HepG2 (cell line): ENCODE measurements around the gene SMIM41. TPM values are rescaled to one million over a fixed set of nuclear protein-coding genes. Genes with fewer than 3 reads are reported as not detected.

ENCODE experiments used
- ATAC-seq: fragments of 200-7000 bp; cut with Tn5 transposase; 3 replicates; pipeline ENCODE4 v1.9.1; 2020; ENCODE audit warnings: mild to moderate bottlenecking, moderate library complexity
- Bru-seq: library from RNA; stranded (reverse); fragments of 400-500 nt; gene quantifications from one replicate; lab custom pipeline; 2021; lab: Mats Ljungman, UMichigan
- BruChase-seq, 2 experiments: library from RNA; stranded (reverse); fragments of 400-500 nt; gene quantifications; one replicate each; lab custom pipeline; 2021; lab: Mats Ljungman, UMichigan
- BruUV-seq: library from RNA; stranded (reverse); fragments of 400-500 nt; replicated peaks from 2 replicates; lab custom pipeline; 2021; lab: Mats Ljungman, UMichigan
- CTCF ChIA-PET: fragments of 300-600 bp; formaldehyde crosslinking; extraction: SDS; loops from one replicate; lab custom pipeline; 2021; ENCODE audit warnings: low total read pairs, inconsistent platforms, low intra/inter-chr PET ratio; lab: Yijun Ruan, JAX
- POLR2A ChIA-PET: fragments of 350-600 bp; sonication (Branson Sonifier 250); formaldehyde crosslinking; loops from one replicate; lab custom pipeline; 2020; ENCODE audit warnings: antibody characterized with exemption, inconsistent platforms; lab: Yijun Ruan, JAX
- DNase-seq: peaks from one replicate; pipeline ENCODE4 v3.0.0-alpha.2; 2015; ENCODE audit warnings: low spot score
- FAIRE-seq: peaks from 3 replicates; lab custom pipeline; 2011; peaks lifted over from hg19 to GRCh38; lab: Jason Lieb, UNC
- H2AFZ ChIP-seq: one replicate; pipeline ENCODE4 v1.6.1; 2011; ENCODE audit warnings: low read length, inconsistent platforms
- H3K27ac ChIP-seq: fragments of 300-600 bp; 3 replicates; pipeline ENCODE4 v1.8.0; 2011; ENCODE audit warnings: mixed run types, mild to moderate bottlenecking, mixed read lengths, low read length, inconsistent platforms; ENCODE audit not compliant: insufficient read depth; ENCODE audit errors: extremely low read length
- H3K27me3 ChIP-seq, 2 experiments: fragments of 200-600 bp in 1 of 2; 2 replicates in 1 of 2; 3 replicates in 1 of 2; pipeline versions ENCODE4 v1.6.0 to v1.8.0; 2011; ENCODE audit warnings: low read length in 2 of 2, mild to moderate bottlenecking in 2 of 2, moderate library complexity in 2 of 2, inconsistent platforms in 1 of 2; ENCODE audit not compliant: insufficient read depth in 2 of 2, control insufficient read depth in 1 of 2
- H3K36me3 ChIP-seq, 2 experiments: fragments of 200-600 bp in 1 of 2; replicated peaks in 1 of 2; 2 replicates in 1 of 2; 3 replicates in 1 of 2; pipeline versions ENCODE4 v1.5.1 to v1.8.0; 2011; ENCODE audit warnings: low read length in 2 of 2, inconsistent platforms in 1 of 2; ENCODE audit not compliant: insufficient read depth in 2 of 2, control insufficient read depth in 1 of 2
- H3K4me1 ChIP-seq: 2 replicates; pipeline ENCODE4 v1.5.1; 2012; ENCODE audit warnings: low read length, inconsistent platforms; ENCODE audit not compliant: insufficient read depth
- H3K4me2 ChIP-seq: 2 replicates; pipeline ENCODE4 v1.6.0; 2011; ENCODE audit warnings: low read depth, low read length, inconsistent platforms
- H3K4me3 ChIP-seq, 3 experiments: fragments of 200-600 bp in 1 of 3; sonication (generic), shearing (Covaris generic) in 1 of 3; replicated peaks in 1 of 3; 2 replicates each; pipeline ENCODE4 v1.5.1; 2011 to 2016; ENCODE audit warnings: low read length in 3 of 3, inconsistent platforms in 2 of 3, low read depth in 2 of 3, mild to moderate bottlenecking in 2 of 3, control low read depth in 1 of 3, mixed read lengths in 1 of 3; ENCODE audit not compliant: insufficient read depth in 1 of 3
- H3K79me2 ChIP-seq: one replicate; pipeline ENCODE4 v1.6.1; 2011; ENCODE audit warnings: low read length, inconsistent platforms; ENCODE audit not compliant: insufficient read depth
- H3K9ac ChIP-seq: 2 replicates; pipeline ENCODE4 v1.6.0; 2011; ENCODE audit warnings: mild to moderate bottlenecking, low read depth, low read length, inconsistent platforms; ENCODE audit not compliant: insufficient read depth
- H3K9me3 ChIP-seq: 2 replicates; pipeline ENCODE4 v1.5.1; 2012; ENCODE audit warnings: mild to moderate bottlenecking, low read length
- H4K20me1 ChIP-seq: 2 replicates; pipeline ENCODE4 v1.6.0; 2011; ENCODE audit warnings: inconsistent platforms, mild to moderate bottlenecking, low read length, moderate library complexity; ENCODE audit not compliant: insufficient read depth
- AGO2 ChIP-seq: fragments of 200-400 bp; formaldehyde crosslinking; optimal IDR thresholded peaks from 2 replicates; pipeline ENCODE3; 2017; ENCODE audit warnings: mild to moderate bottlenecking, low read depth, low read length, moderate library complexity
- RBFOX2 ChIP-seq: fragments of 200-400 bp; formaldehyde crosslinking; IDR thresholded peaks from 2 replicates; pipeline ENCODE4 v1.6.1; 2017; ENCODE audit warnings: low read depth, mild to moderate bottlenecking, low read length
- WGBS: methylation state at CpG from one replicate; pipeline ENCODE4 v1.1.6; 2017; ENCODE audit warnings: low lambda C conversion rate; 5-methylcytosine and 5-hydroxymethylcytosine counted together
- in situ Hi-C: cut with HindIII; loops from 2 replicates; pipeline ENCODE4 v1.10.0; 2017; ENCODE audit warnings: low pct_unique_long_range_greater_than_20kb; ENCODE audit not compliant: extremely low pct_ligation_motif_present
- intact Hi-C: fragments of 100-400 bp; cut with micrococcal nuclease; formaldehyde crosslinking; loops from one replicate; pipeline ENCODE4 v1.10.0; 2022; ENCODE audit not compliant: unreplicated experiment
- long read RNA-seq, 2 experiments: library from RNA in 1 of 2; library from polyadenylated mRNA in 1 of 2; stranded (forward) in 1 of 2; unstranded in 1 of 2; transcript quantifications; one replicate each; pipeline ENCODE4 v2.0.0, GENCODE V29; 2019 to 2022
- polyA minus RNA-seq, 3 experiments: library from RNA; depleted of rRNA, polyadenylated mRNA; stranded (reverse); fragments of >200 nt; gene quantifications; 2 replicates each; pipeline ENCODE4 v1.2.3, GENCODE V29; 2011; ENCODE audit warnings: low replicate concordance in 1 of 3
- polyA plus RNA-seq, 8 experiments: library from polyadenylated mRNA; depleted of rRNA in 3 of 8; stranded (reverse) in 7 of 8; unstranded in 1 of 8; fragments of >200 nt; fragmentation: Illumina TruSeq in 4 of 8; extraction: Trizol in 4 of 8; gene quantifications; 2 replicates each; pipeline versions ENCODE4 v1.2.1 to v1.2.3, GENCODE V29; 2011 to 2016; ENCODE audit warnings: low read depth in 4 of 8, missing spikeins in 1 of 8, mixed read lengths in 1 of 8; ENCODE audit not compliant: insufficient read depth in 1 of 8
- total RNA-seq, 5 experiments: library from RNA; depleted of rRNA; stranded (reverse); fragments of >200 nt; fragmentation: Illumina TruSeq; extraction: Trizol; gene quantifications; 2 replicates each; pipeline ENCODE4 v1.2.3, GENCODE V29; 2016; ENCODE audit warnings: low read depth in 1 of 5
- TF ChIP-seq, protein P1 (sequence below): sonication (generic); formaldehyde crosslinking; conservative IDR thresholded peaks from 2 replicates; pipeline ENCODE4 v1.5.0; 2020; ENCODE audit warnings: missing genetic modification reagents

SMIM41 gene
- not detected in 2 replicates for total RNA-seq (2016; rRNA removed; fragmentation: Illumina TruSeq; extraction: Trizol)
- total RNA-seq (2016; cell fraction: cytosol; rRNA removed; fragmentation: Illumina TruSeq; extraction: Trizol; ENCODE audit: low read depth): not detected in 2 replicates
- total RNA-seq (2016; cell fraction: insoluble cytoplasmic fraction; rRNA removed; fragmentation: Illumina TruSeq; extraction: Trizol): not detected in 2 replicates
- not detected in 2 replicates for total RNA-seq (2016; cell fraction: membrane; rRNA removed; fragmentation: Illumina TruSeq; extraction: Trizol)
- total RNA-seq (2016; cell fraction: nucleus; rRNA removed; fragmentation: Illumina TruSeq; extraction: Trizol): not detected in 2 replicates
- 0.07 TPM in 1 of 2 replicates, not detected in the other for polyA plus RNA-seq (2011; rRNA removed)
- not detected in 2 replicates for polyA plus RNA-seq (2011; cell fraction: cytosol; rRNA removed)
- polyA plus RNA-seq (2011; cell fraction: nucleus; rRNA removed): not detected in 2 replicates
- not detected in 2 replicates for polyA plus RNA-seq (2012)
- polyA plus RNA-seq (2016; cell fraction: cytosol; fragmentation: Illumina TruSeq; extraction: Trizol; ENCODE audit: low read depth): not detected in 2 replicates
- polyA plus RNA-seq (2016; cell fraction: insoluble cytoplasmic fraction; fragmentation: Illumina TruSeq; extraction: Trizol; ENCODE audit: low read depth): not detected in 2 replicates
- polyA plus RNA-seq (2016; cell fraction: membrane; fragmentation: Illumina TruSeq; extraction: Trizol; ENCODE audit: low read depth): not detected in 2 replicates
- polyA plus RNA-seq (2016; cell fraction: nucleus; fragmentation: Illumina TruSeq; extraction: Trizol; ENCODE audit: insufficient read depth, low read depth): not detected in 2 replicates
- not detected in 2 replicates for polyA minus RNA-seq (2011; rRNA and poly(A)+ RNA removed; ENCODE audit: low replicate concordance)
- polyA minus RNA-seq (2011; cell fraction: cytosol; rRNA and poly(A)+ RNA removed): not detected in 2 replicates
- polyA minus RNA-seq (2011; cell fraction: nucleus; rRNA and poly(A)+ RNA removed): 0.39 TPM in 1 of 2 replicates, not detected in the other
- Bru-seq, nascent RNA: percentile 28 among the genes with signal in this experiment
- percentile 27 among the genes with signal in this experiment for BruChase-seq, experiment 1, labeled RNA remaining after a 6-hour chase
- BruChase-seq, experiment 2, labeled RNA remaining after a 2-hour chase: not detected
- long read RNA-seq, experiment 1: 0 reads
- long read RNA-seq, experiment 2: 0 reads

DNA sequence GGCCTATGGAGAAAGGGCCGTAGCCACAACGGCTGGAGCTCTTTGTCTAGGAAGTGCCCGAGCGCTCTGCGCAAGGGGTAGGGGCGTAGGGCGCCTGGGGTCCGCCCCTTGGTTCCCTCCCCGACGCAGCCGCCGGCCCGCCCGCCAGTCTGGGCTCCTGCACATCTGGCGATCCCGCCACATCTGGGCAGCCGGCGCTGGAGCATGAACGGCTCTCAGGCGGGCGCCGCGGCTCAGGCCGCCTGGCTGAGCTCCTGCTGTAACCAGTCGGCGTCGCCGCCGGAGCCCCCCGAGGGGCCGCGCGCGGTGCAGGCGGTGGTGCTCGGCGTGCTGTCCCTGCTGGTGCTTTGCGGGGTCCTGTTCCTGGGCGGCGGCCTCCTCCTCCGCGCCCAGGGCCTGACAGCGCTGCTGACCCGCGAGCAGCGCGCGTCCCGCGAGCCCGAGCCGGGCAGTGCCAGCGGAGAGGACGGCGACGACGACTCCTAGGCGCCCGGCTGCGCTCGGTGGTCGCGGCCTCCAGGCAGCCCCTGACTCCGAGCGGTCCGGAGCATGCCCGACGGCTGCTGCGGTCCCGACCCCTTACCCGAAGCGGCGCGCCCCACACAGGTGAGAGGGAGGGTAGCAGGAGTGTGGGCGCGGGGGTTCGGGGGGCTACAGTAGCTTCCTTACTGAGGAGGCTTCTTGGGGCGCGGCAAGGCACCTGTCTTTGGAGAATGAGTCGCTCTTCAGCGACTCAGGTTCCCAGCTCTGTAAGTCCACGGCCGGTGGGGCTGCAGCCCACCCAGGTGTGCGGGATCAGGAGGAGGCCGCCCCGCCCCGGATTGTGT, at the start of gene SMIM41:
SMIM41 (plus strand) TSS at position 129 of the 827 bp plus-strand sequence; CDS start at position 205, 76 bp downstream.
- H3K36me3 ChIP-seq: peaks cover 19 to 36% of the 10 kb centered on the region in 2 experiments; a peak in 4 of 5 replicates
- TF ChIP-seq, protein P1, sequence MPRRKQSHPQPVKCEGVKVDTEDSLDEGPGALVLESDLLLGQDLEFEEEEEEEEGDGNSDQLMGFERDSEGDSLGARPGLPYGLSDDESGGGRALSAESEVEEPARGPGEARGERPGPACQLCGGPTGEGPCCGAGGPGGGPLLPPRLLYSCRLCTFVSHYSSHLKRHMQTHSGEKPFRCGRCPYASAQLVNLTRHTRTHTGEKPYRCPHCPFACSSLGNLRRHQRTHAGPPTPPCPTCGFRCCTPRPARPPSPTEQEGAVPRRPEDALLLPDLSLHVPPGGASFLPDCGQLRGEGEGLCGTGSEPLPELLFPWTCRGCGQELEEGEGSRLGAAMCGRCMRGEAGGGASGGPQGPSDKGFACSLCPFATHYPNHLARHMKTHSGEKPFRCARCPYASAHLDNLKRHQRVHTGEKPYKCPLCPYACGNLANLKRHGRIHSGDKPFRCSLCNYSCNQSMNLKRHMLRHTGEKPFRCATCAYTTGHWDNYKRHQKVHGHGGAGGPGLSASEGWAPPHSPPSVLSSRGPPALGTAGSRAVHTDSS: no peak
- TF ChIP-seq RBFOX2 (peak; percentile 43; the same call in 1 of the 2 replicates), AGO2 (peak; percentile 54)
- TF ChIP-seq, all 625 proteins: peak for 2
- FAIRE-seq: no peak

More for the DNA sequence above, at the start of gene SMIM41:
- H3K27me3 ChIP-seq: peaks cover 0 to 3% of the 10 kb centered on the region in 2 experiments; a peak in 2 of 5 replicates
- no TSS peak for BruUV-seq
- peak within 1 kb of the TSS; percentile 81 for H3K4me2 ChIP-seq
- WGBS: 96% methylated on average over 39 of the region's 87 CpGs
- in situ Hi-C loops: loop anchor here (5.0 kb wide), 1 partner anchor 52 kb away; no protein-coding TSS in a partner anchor
- DNase-seq (no peak), ATAC-seq (no peak)
- ChIA-PET CTCF (no interaction called here), POLR2A (no interaction called here)
- no peak within 1 kb of the TSS for H2AFZ ChIP-seq
- peak within 1 kb of the TSS; percentile 54; the same call in 1 of the 2 replicates for H3K9ac ChIP-seq
- no peaks in the 10 kb centered on the region for H3K9me3 ChIP-seq
- H4K20me1 ChIP-seq: no peaks in the 10 kb centered on the region
- peaks cover 36% of the 10 kb centered on the region for H3K4me1 ChIP-seq
- H3K4me3 ChIP-seq: peak within 1 kb of the TSS in 1 of 3 experiments; percentile 71; a peak in 1 of 6 replicates
- intact Hi-C loops: loop anchor here (5.0 kb wide), 1 partner anchor 38 kb away; no protein-coding TSS in a partner anchor
- H3K79me2 ChIP-seq: peaks cover 6% of the 10 kb centered on the region
- H3K27ac ChIP-seq: peak within 1 kb of the TSS; percentile 46
